Measurements from ENCODE around the gene PTHLH.

Gene PTHLH

GRCh38 chr12:27971606-27972005 is 927 bp downstream of the PTHLH start:
- no peak overlapping the region for H3K9ac ChIP-seq (ENCODE audit: low read length)
- H3K4me2 ChIP-seq (ENCODE audit: low read depth, low read length, poor library complexity, severe bottlenecking): no peak overlapping the region

GRCh38 chr12:27971121-27971489 is 1.4 kb downstream of the PTHLH start:
- Histone ChIP-seq H3K36me3 (ENCODE audit: low read length) (no peaks in the 10 kb centered on the region), H3K27me3 (ENCODE audit: low read length) (no peaks in the 10 kb centered on the region), H3K9me3 (ENCODE audit: insufficient read depth, low read length) (no peaks in the 10 kb centered on the region; the same call in 1 of the 2 replicates), H4K20me1 (ENCODE audit: low read depth, low read length) (no peaks in the 10 kb centered on the region), H3F3A (ENCODE audit: insufficient read depth) (no peaks in the 10 kb centered on the region), H3K9me2 (replicated peaks; ENCODE audit: insufficient read depth, low read length) (no peaks in the 10 kb centered on the region), H3K4me2 (ENCODE audit: low read depth, low read length, poor library complexity, severe bottlenecking) (no peak overlapping the region), H3K79me2 (ENCODE audit: insufficient read depth, low read length) (no peaks in the 10 kb centered on the region), H3K9ac (ENCODE audit: low read length) (no peak overlapping the region), H3K27ac (ENCODE audit: low read depth, low read length) (no peak overlapping the region), H2AFZ (ENCODE audit: low read depth, low read length, severe bottlenecking) (no peak overlapping the region), H3K4me3 (ENCODE audit: insufficient read depth, low read length, poor library complexity, severe bottlenecking) (no peak overlapping the region)
- TF ChIP-seq CTCF (IDR thresholded peaks at IDR 0.05; ENCODE audit: insufficient read depth, low read length, poor library complexity, severe bottlenecking) (no peak), EZH2phosphoT487 (conservative IDR thresholded peaks at IDR 0.05; ENCODE audit: low read length) (no peak)

More at GRCh38 chr12:27971606-27972005, 927 bp downstream of the PTHLH start:
- H3K4me3 ChIP-seq (ENCODE audit: insufficient read depth, low read length, poor library complexity, severe bottlenecking): no peak overlapping the region
- H3K27ac ChIP-seq (ENCODE audit: low read depth, low read length): no peak overlapping the region
- no peak for TF ChIP-seq CTCF (IDR thresholded peaks at IDR 0.05; ENCODE audit: insufficient read depth, low read length, poor library complexity, severe bottlenecking)
- TF ChIP-seq EZH2phosphoT487 (conservative IDR thresholded peaks at IDR 0.05; ENCODE audit: low read length): no peak
- H4K20me1 ChIP-seq (ENCODE audit: low read depth, low read length): no peaks in the 10 kb centered on the region
- no peaks in the 10 kb centered on the region for H3K36me3 ChIP-seq (ENCODE audit: low read length)
- H3K9me3 ChIP-seq (ENCODE audit: insufficient read depth, low read length): no peaks in the 10 kb centered on the region; the same call in 1 of the 2 replicates
- no peaks in the 10 kb centered on the region for H3K9me2 ChIP-seq (replicated peaks; ENCODE audit: insufficient read depth, low read length)
- no peak overlapping the region for H2AFZ ChIP-seq (ENCODE audit: low read depth, low read length, severe bottlenecking)
- H3F3A ChIP-seq (ENCODE audit: insufficient read depth): no peaks in the 10 kb centered on the region
- H3K27me3 ChIP-seq (ENCODE audit: low read length): no peaks in the 10 kb centered on the region
- H3K79me2 ChIP-seq (ENCODE audit: insufficient read depth, low read length): no peaks in the 10 kb centered on the region

GRCh38 chr12:27970401-27971120 is 2.0 kb downstream of the PTHLH start:
- Histone ChIP-seq H3K27me3 (ENCODE audit: low read length) (no peaks in the 10 kb centered on the region), H3F3A (ENCODE audit: insufficient read depth) (no peaks in the 10 kb centered on the region)
- no peak for TF ChIP-seq CTCF (IDR thresholded peaks at IDR 0.05; ENCODE audit: insufficient read depth, low read length, poor library complexity, severe bottlenecking)
- TF ChIP-seq EZH2phosphoT487 (conservative IDR thresholded peaks at IDR 0.05; ENCODE audit: low read length): no peak

More at GRCh38 chr12:27970401-27971120, 2.0 kb downstream of the PTHLH start:
- H3K79me2 ChIP-seq (ENCODE audit: insufficient read depth, low read length): no peaks in the 10 kb centered on the region
- H2AFZ ChIP-seq (ENCODE audit: low read depth, low read length, severe bottlenecking): no peak overlapping the region
- H3K9me3 ChIP-seq (ENCODE audit: insufficient read depth, low read length): no peaks in the 10 kb centered on the region; the same call in 1 of the 2 replicates
- H3K4me3 ChIP-seq (ENCODE audit: insufficient read depth, low read length, poor library complexity, severe bottlenecking): no peak overlapping the region
- H3K4me2 ChIP-seq (ENCODE audit: low read depth, low read length, poor library complexity, severe bottlenecking): no peak overlapping the region
- H3K9me2 ChIP-seq (replicated peaks; ENCODE audit: insufficient read depth, low read length): no peaks in the 10 kb centered on the region
- H3K9ac ChIP-seq (ENCODE audit: low read length): no peak overlapping the region
- H3K27ac ChIP-seq (ENCODE audit: low read depth, low read length): no peak overlapping the region
- no peaks in the 10 kb centered on the region for H3K36me3 ChIP-seq (ENCODE audit: low read length)
- no peaks in the 10 kb centered on the region for H4K20me1 ChIP-seq (ENCODE audit: low read depth, low read length)
